T-helper 2 cell treated with Interferon-gamma antibody and Interleukin-4, amounts not matched to agents 5 μg/mL and 100 μg/mL, for 36 hours (primary cell): Measurements from ENCODE around the gene ABTB2.
A peak's percentile ranks its signal among the peaks of the same experiment; 100 is the strongest.

Experiments
- DNase-seq: peaks from one replicate; pipeline ENCODE4 v3.0.0; 2021; ENCODE audit warnings: low spot score
- H3K27ac Mint-ChIP-seq: one replicate; pipeline ENCODE4 v1.8.0; 2021; ENCODE audit warnings: mild to moderate bottlenecking, mixed read lengths
- H3K27me3 Mint-ChIP-seq: one replicate; pipeline ENCODE4 v1.8.0; 2021; ENCODE audit warnings: low read depth, mixed read lengths
- H3K36me3 Mint-ChIP-seq: one replicate; pipeline ENCODE4 v1.8.0; 2021; ENCODE audit warnings: low read depth, mixed read lengths
- H3K4me1 Mint-ChIP-seq: one replicate; pipeline ENCODE4 v1.8.0; 2021; ENCODE audit warnings: low read depth, mixed read lengths
- H3K4me3 Mint-ChIP-seq: one replicate; pipeline ENCODE4 v1.8.0; 2022; ENCODE audit warnings: mild to moderate bottlenecking, moderate library complexity, mixed read lengths
- H3K9me3 Mint-ChIP-seq: one replicate; pipeline ENCODE4 v1.8.0; 2021; ENCODE audit warnings: mixed read lengths

ABTB2 gene

DNA sequence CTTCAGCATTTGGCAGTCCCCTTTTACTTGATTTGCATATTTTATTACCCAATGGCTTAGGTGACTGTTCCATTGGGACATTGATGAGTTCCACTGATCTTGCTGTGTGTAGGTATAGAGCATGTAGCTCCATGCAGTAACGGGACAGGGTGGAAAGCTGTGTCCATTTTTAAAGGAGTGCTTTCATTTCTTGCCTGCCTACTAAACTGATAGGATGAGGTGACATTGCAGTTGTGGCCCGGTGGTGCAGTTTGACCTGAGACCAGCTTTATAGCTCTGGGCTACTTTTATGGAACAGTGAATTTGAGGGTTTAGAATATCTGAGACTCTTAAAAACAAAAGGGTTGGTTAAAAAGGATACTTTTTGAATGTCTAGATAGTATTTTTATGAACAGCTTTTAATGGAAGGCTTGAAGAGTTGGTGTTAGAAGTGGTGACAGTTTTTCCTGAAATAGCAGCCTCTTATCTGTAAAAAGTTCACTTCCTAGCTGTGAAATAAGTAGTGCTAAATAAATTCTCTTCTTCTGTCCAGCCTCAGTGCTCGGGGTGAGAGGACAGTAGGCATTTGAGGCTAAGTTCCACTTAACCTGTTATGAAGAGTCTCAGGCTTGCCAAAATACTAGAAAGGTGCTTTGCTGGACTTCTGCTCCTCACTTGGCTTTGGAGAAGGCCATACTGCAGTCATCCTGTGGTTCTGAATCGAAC, 225.4 kb downstream of the ABTB2 start:
- DNase-seq, result no peak
- Mint-ChIP-seq H3K9me3 (no peaks in the 10 kb centered on the region), H3K27ac (no peak overlapping the region), H3K4me3 (no peak overlapping the region), H3K36me3 (peaks cover 57% of the 10 kb centered on the region), H3K27me3 (no peaks in the 10 kb centered on the region), H3K4me1 (peaks cover 3% of the 10 kb centered on the region)

- H3K4me3 Mint-ChIP-seq, result no peak overlapping the region
- peaks cover 57% of the 10 kb centered on the region for H3K36me3 Mint-ChIP-seq
- no peak for DNase-seq
These were observed 229.0 kb downstream of the ABTB2 start for GRCh38 chr11:34128824-34129223.

DNA sequence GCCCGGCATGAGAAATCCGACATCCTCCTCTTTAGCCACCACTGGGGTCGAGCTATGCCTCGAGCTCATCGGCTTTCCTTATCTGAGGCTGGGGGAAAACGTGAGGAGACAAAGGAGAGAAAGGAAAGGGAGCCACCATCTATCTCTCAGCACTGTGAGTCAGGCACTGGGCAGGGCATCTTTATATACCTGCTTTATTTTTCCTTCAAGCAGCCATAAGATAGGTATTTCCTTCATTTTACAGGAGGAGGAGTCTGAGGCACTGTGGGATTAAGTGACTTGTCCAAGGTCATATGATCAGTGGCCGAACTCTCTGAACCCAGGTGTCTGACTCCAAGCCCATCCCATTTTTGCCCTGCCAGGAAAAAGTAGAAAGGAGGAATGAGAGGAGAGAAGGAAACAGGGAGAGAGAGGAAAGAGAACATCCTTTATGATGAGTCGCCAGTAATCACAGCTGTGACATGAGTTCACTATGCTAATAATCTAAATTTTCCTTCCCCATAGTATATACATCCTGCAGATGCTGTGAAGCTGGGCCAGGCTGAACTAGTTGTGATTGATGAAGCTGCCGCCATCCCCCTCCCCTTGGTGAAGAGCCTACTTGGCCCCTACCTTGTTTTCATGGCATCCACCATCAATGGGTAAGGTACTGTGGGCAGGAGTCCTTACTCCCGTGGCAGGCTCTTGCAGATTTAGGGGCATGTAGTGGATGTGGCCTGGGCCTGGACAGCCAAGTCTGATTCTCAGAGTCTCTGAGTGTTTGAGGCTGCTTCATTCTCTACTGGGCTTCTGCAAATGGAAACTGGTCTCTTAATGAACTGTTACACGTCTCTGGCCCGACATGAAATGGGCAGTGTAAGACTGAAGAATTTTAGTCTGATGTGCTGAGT, 230.6 kb downstream of the ABTB2 start:
- H3K27me3 Mint-ChIP-seq, result no peaks in the 10 kb centered on the region
- no peak overlapping the region for H3K27ac Mint-ChIP-seq
- no peaks in the 10 kb centered on the region for H3K4me1 Mint-ChIP-seq
- no peaks in the 10 kb centered on the region for H3K9me3 Mint-ChIP-seq
- H3K36me3 Mint-ChIP-seq, result peaks cover 57% of the 10 kb centered on the region
- H3K4me3 Mint-ChIP-seq, result no peak overlapping the region
- no peak for DNase-seq

More at GRCh38 chr11:34128824-34129223, 229.0 kb downstream of the ABTB2 start:
- no peaks in the 10 kb centered on the region for H3K9me3 Mint-ChIP-seq
- no peaks in the 10 kb centered on the region for H3K27me3 Mint-ChIP-seq
- H3K4me1 Mint-ChIP-seq, result no peaks in the 10 kb centered on the region
- H3K27ac Mint-ChIP-seq, result no peak overlapping the region

DNA sequence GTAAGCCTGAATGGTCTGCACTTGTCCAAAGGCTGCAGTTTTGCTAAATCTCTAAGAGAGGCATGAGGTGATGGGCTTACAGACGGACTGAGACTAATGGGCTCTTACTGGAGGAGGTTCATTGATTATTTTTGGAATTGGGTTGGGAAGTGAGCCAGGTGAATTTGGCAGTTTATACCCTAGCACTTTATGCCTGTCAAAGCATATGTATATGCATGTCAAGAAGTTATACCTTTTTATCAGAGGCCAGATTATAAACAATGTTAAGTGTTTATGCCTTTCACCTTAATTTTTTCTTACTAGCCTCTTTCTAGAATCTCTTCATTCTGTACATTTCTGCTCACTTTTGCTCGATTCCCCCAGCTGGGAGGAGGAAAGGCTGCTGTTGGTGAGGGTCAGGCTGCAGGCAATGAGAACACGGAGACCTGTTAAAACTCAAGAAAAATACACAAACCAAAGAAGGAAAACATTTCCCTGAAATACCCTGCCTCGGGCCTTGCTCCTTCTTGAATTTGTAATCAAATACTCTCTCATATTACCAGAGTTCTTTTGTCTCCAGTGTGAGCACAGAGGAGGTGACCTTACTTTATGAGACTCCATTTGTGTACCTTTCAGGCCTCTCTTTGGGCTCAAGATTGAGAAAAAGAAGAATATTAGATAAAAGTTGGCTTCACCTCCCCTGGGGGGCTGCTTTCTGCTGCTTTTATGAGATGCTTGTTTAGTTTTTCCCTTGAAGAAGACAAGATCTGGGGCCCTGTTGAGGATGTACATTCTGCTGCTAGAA, 232.7 kb downstream of the ABTB2 start:
- no peaks in the 10 kb centered on the region for H3K27me3 Mint-ChIP-seq
- H3K9me3 Mint-ChIP-seq, result no peaks in the 10 kb centered on the region
- H3K4me3 Mint-ChIP-seq, result no peak overlapping the region
- DNase-seq, result no peak
- H3K36me3 Mint-ChIP-seq, result peaks cover 56% of the 10 kb centered on the region
- no peak overlapping the region for H3K27ac Mint-ChIP-seq
- no peaks in the 10 kb centered on the region for H3K4me1 Mint-ChIP-seq

DNA sequence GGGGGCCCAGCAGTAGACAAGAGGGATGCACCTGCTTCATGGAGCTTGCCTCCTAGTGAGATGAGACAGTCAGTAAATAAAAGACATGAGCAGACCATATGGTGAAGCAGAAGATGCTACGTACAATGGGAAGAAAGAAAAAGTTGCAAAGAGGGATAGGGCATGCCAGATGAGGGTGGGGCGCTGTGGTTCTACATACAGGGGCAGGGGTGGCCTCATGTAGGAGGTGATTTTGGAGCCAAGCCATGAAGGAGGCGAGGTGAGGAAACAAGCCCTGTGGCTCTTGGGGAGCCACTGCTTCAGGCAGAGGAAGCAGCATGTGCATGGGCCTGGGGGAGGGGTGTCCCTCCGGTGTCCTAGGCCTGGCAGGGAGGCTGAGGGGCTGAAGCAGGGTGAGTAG, 237.2 kb downstream of the ABTB2 start:
- H3K4me1 Mint-ChIP-seq, result no peaks in the 10 kb centered on the region
- no peaks in the 10 kb centered on the region for H3K9me3 Mint-ChIP-seq
- H3K36me3 Mint-ChIP-seq, result peaks cover 54% of the 10 kb centered on the region
- H3K27ac Mint-ChIP-seq, result peak overlapping the region; percentile 32
- no peaks in the 10 kb centered on the region for H3K27me3 Mint-ChIP-seq
- DNase-seq, result no peak
- H3K4me3 Mint-ChIP-seq, result no peak overlapping the region

GRCh38 chr11:34114471-34114870, 243.3 kb downstream of the ABTB2 start:
- H3K27me3 Mint-ChIP-seq, result no peaks in the 10 kb centered on the region
- no peak overlapping the region for H3K4me3 Mint-ChIP-seq
- H3K9me3 Mint-ChIP-seq, result no peaks in the 10 kb centered on the region
- peaks cover 56% of the 10 kb centered on the region for H3K36me3 Mint-ChIP-seq
- H3K27ac Mint-ChIP-seq, result no peak overlapping the region
- peaks cover under 1% of the 10 kb centered on the region for H3K4me1 Mint-ChIP-seq
- no peak for DNase-seq

DNA sequence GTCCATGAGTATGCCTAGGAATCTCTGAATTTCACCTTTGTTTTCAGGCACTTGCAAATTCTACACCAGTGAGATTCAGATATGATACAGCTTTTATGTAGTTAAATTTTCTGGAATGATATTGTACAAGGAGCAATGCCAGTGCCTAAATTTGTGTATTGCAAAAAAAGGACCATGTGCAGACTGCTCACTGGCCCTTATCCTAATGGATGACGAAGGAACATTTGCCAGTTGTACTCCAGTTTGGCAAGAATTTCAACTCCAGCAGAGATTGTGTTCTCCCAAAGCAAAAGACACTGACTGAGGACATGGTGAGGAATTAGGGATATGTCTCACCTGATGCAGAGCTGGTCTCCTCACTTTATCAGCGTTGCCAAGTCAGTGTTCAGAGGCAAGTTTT, 243.8 kb downstream of the ABTB2 start:
- H3K4me1 Mint-ChIP-seq, result peaks cover 5% of the 10 kb centered on the region
- H3K4me3 Mint-ChIP-seq, result no peak overlapping the region
- no peaks in the 10 kb centered on the region for H3K27me3 Mint-ChIP-seq
- H3K9me3 Mint-ChIP-seq, result no peaks in the 10 kb centered on the region
- DNase-seq, result no peak
- H3K27ac Mint-ChIP-seq, result no peak overlapping the region
- H3K36me3 Mint-ChIP-seq, result peaks cover 61% of the 10 kb centered on the region

DNA sequence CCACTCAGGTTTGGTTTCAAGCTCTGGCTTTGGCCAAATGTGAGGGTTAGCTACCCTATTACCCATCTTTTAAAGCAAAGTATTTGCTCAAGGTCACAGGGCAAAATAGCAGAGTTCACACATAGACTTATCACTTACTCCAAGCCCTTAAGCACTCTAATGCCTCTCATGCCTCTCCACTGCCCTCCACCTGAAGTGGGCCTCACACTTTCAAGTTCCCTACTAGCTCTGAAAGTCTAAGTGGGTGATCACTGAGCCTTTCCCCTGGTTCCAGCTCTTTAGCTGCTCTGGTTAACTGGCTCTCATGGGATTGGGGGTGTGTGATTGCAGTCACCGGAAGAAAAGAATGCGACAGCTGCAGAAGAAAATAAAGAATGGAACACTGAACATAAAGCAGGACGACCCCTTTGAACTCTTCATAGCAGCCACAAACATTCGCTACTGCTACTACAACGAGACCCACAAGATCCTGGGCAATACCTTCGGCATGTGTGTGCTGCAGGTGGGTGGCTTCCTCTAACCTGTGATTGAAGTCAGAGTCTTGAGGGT, 246.0 kb downstream of the ABTB2 start:
- no peak overlapping the region for H3K4me3 Mint-ChIP-seq
- no peak overlapping the region for H3K27ac Mint-ChIP-seq
- peaks cover 54% of the 10 kb centered on the region for H3K36me3 Mint-ChIP-seq
- no peak for DNase-seq
- H3K9me3 Mint-ChIP-seq, result no peaks in the 10 kb centered on the region
- H3K4me1 Mint-ChIP-seq, result peaks cover 19% of the 10 kb centered on the region
- H3K27me3 Mint-ChIP-seq, result no peaks in the 10 kb centered on the region

DNA sequence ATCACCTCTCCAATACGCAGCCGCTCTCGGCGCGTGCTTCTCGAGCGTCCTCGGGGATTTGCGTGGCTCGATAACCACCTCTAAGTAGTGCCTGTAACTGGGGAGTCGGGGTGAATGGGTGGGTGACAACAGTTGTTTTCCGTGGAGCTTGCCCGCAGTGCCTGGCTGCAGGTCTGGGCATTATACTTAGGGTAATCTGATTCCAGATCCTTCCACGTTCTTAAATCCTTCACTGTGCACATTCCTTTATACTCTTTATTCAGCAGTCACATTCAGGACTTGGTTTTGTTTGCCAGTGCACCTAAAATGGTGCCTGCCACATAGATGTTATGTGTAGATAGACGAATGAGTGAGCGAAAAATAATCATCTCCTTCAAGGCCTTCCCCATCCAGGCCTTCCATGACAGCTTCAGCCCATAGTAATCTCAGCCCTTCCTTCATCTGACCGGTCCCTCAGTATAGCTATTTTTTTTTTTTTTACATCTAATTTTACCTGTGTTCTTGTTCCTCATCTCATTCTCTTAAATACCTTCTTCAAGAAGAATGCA, 251.8 kb downstream of the ABTB2 start:
- Mint-ChIP-seq H3K27ac (peak overlapping the region; percentile 98), H3K4me3 (peak overlapping the region; percentile 97), H3K4me1 (peaks cover 48% of the 10 kb centered on the region), H3K27me3 (peaks cover 2% of the 10 kb centered on the region), H3K36me3 (peaks cover 30% of the 10 kb centered on the region), H3K9me3 (no peaks in the 10 kb centered on the region)
- DNase-seq, result no peak

DNA sequence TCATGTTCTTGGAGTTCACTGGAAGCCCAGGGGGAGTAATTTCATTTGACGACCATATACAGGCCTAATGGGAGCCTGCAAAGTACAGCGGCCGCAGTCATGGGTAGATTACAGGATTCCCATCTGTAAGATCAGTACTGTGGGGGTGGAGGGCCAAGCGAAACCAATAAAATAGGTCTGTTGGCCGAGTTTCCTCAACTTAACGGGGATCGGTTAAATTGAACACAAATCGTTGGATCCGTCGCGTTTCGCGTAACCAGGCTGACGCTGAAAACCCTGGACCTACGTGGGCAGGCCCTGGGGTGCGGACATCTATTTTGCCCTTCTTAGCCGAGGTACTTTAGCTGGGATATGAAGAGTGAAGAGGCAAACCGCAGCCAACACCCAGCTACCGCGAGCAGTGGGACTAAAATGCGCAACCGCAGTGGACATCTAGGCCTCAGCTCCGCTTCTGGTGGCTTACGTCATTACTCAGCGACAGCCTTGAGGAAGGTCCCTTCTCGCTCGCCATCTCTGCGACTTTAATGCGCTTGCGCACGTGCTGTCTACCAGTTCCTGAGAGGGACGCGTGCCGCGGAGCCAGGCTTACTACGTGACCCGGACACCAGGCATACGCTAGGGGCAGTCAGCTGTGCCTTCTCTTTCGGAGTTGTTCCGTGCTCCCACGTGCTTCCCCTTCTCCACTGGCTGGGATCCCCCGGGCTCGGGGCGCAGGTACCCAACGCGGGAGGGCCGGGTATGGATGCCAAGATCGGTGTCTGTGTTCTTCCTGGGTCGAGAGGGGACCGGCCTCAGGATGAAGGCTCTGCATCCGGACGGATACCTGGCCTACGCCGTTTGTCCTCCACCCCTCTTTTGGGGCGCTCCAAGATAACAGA, 252.5 kb downstream of the ABTB2 start, which contains the start of gene NAT10:
TSS of gene NAT10 (plus strand) at position 551 of the 878 bp plus-strand sequence. CDS start 2,597 bp downstream, outside the sequence.
- H3K4me3 Mint-ChIP-seq, result peak within 1 kb of the TSS; percentile 97
- peaks cover 34% of the 10 kb centered on the region for H3K36me3 Mint-ChIP-seq
- DNase-seq, result peak; percentile 98
- H3K4me1 Mint-ChIP-seq, result peaks cover 48% of the 10 kb centered on the region
- H3K27me3 Mint-ChIP-seq, result peaks cover 2% of the 10 kb centered on the region
- peak within 1 kb of the TSS; percentile 98 for H3K27ac Mint-ChIP-seq
- no peaks in the 10 kb centered on the region for H3K9me3 Mint-ChIP-seq

DNA sequence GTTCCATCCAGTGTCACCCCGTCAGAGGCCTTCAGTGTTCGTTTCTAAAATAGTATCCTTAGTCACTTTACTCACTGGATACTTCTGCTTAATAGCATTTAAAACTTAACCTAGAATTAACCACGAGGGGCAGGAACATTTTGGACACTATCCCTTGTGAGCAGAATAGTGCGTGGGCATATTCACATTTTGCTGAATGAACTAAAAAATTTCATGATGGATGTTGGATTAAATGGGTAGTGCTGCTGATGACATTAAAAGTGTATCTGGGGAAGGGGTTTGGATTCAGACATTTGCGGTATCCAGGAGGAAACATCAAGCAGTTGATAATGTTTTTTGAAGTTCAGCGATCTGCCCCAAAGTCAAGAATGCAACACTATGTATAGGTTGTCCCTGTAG, 253.1 kb downstream of the ABTB2 start:
- H3K4me1 Mint-ChIP-seq, result peaks cover 48% of the 10 kb centered on the region
- DNase-seq, result no peak
- H3K27me3 Mint-ChIP-seq, result peaks cover 2% of the 10 kb centered on the region
- H3K4me3 Mint-ChIP-seq, result peak overlapping the region; percentile 97
- peaks cover 35% of the 10 kb centered on the region for H3K36me3 Mint-ChIP-seq
- H3K27ac Mint-ChIP-seq, result peak overlapping the region; percentile 98
- H3K9me3 Mint-ChIP-seq, result no peaks in the 10 kb centered on the region
